Keratinocyte (primary cell): ENCODE measurements around the gene LCE1F.

Experiments used
- EZH2 ChIP-seq: IDR thresholded peaks from one replicate; pipeline ENCODE4 v1.6.1; 2012; ENCODE audit warnings: inconsistent platforms, mild to moderate bottlenecking, low read length, moderate library complexity
- TF ChIP-seq, protein P1 (sequence below), 3 experiments: IDR thresholded peaks in 1 of 3; conservative IDR thresholded peaks in 1 of 3; optimal IDR thresholded peaks in 1 of 3; 2 replicates in 2 of 3; 3 replicates in 1 of 3; pipeline versions ENCODE3 to v1.5.1; 2011; ENCODE audit warnings: low read length in 3 of 3, mild to moderate bottlenecking in 3 of 3, moderate library complexity in 2 of 3, control low read depth in 1 of 3, inconsistent platforms in 1 of 3; ENCODE audit not compliant: insufficient read depth in 2 of 3; ENCODE audit errors: extremely low read depth in 1 of 3

DNA sequence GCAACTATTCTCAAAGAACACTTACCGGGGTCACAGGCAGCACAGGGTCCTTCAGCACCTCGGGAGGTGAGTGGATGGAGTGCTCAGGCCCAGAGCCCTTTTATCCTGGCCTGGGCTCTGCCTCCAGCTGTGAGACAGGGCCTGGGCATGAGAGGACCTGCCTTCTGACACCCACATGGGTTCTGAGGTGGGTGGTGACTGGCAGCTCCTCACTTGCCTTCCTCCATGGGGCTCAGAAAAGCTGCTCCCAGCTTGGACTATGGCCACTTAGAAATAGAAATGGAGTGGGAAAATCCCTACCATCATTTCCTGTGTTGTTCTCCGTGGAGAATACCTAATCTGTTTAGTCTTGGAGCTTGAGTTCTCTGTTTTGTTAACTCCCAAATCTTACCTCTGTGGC is 31.6 kb downstream of the LCE1F start, which contains the start of gene LCE1C:
- TF ChIP-seq, protein P1, sequence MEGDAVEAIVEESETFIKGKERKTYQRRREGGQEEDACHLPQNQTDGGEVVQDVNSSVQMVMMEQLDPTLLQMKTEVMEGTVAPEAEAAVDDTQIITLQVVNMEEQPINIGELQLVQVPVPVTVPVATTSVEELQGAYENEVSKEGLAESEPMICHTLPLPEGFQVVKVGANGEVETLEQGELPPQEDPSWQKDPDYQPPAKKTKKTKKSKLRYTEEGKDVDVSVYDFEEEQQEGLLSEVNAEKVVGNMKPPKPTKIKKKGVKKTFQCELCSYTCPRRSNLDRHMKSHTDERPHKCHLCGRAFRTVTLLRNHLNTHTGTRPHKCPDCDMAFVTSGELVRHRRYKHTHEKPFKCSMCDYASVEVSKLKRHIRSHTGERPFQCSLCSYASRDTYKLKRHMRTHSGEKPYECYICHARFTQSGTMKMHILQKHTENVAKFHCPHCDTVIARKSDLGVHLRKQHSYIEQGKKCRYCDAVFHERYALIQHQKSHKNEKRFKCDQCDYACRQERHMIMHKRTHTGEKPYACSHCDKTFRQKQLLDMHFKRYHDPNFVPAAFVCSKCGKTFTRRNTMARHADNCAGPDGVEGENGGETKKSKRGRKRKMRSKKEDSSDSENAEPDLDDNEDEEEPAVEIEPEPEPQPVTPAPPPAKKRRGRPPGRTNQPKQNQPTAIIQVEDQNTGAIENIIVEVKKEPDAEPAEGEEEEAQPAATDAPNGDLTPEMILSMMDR (optimal IDR thresholded peaks at IDR 0.05 in 1 of 3, IDR thresholded peaks at IDR 0.05 in 1 of 3, conservative IDR thresholded peaks at IDR 0.05 in 1 of 3; ENCODE audit: extremely low read depth in 1 of 3, insufficient read depth in 2 of 3, low read length in 3 of 3), result no peak
- no peak for TF ChIP-seq EZH2
